HG03460 (cell line): Measurements from ENCODE around the gene EVA1A.

Source experiments
- ATAC-seq: cut with Tn5 transposase; IDR thresholded peaks from one replicate; pipeline ENCODE4 v1.9.1; 2021; ENCODE audit not compliant: unreplicated experiment

The EVA1A gene

GRCh38 chr2:75564026-75564688 is 3.4 kb upstream of the EVA1A start:
- no peak for ATAC-seq

- ATAC-seq: no peak
Measured at GRCh38 chr2:75563591-75563990, 2.9 kb upstream of the EVA1A start.

- no peak for ATAC-seq
Measured at GRCh38 chr2:75562513-75562864, 1.8 kb upstream of the EVA1A start.

GRCh38 chr2:75561566-75562512 is 1.1 kb upstream of the EVA1A start:
- ATAC-seq: no peak

- no peak for ATAC-seq
Measured at GRCh38 chr2:75560022-75560767, 544 bp downstream of the EVA1A start.

- ATAC-seq: no peak
Measured at GRCh38 chr2:75559680-75560021, 1.1 kb downstream of the EVA1A start.

- ATAC-seq: no peak
Measured at GRCh38 chr2:75558786-75559679, 1.7 kb downstream of the EVA1A start.

GRCh38 chr2:75558136-75558535 is 2.6 kb downstream of the EVA1A start:
- ATAC-seq: no peak

- ATAC-seq: no peak
Measured at GRCh38 chr2:75557474-75558133, 3.1 kb downstream of the EVA1A start.

- no peak for ATAC-seq
Measured at GRCh38 chr2:75556679-75557366, 3.9 kb downstream of the EVA1A start.

GRCh38 chr2:75555701-75556100 is 5.0 kb downstream of the EVA1A start:
- ATAC-seq: no peak

GRCh38 chr2:75553935-75554531 is 6.7 kb downstream of the EVA1A start:
- no peak for ATAC-seq

GRCh38 chr2:75552222-75552621 is 8.5 kb downstream of the EVA1A start:
- no peak for ATAC-seq

- no peak for ATAC-seq
Measured at GRCh38 chr2:75551434-75551833, 9.3 kb downstream of the EVA1A start.

- ATAC-seq: no peak
Measured at GRCh38 chr2:75549401-75550253, 11.1 kb downstream of the EVA1A start.

GRCh38 chr2:75548036-75548573 is 12.6 kb downstream of the EVA1A start:
- ATAC-seq: no peak

GRCh38 chr2:75547345-75548035 is 13.2 kb downstream of the EVA1A start:
- no peak for ATAC-seq
